CD4-positive, alpha-beta T cell treated with Interleukin-10 for 1 hour (primary cell): ENCODE data around the gene CDHR4.
A peak's percentile ranks its signal among the peaks of the same experiment; 100 is the strongest.
"Not testable (repeated sequence)": the region's sequence is repeated elsewhere in the genome, so short reads cannot be mapped to it uniquely, and the experiment has no call there.

ENCODE experiments used
- DNase-seq: peaks from one replicate; pipeline ENCODE4 v3.0.0-alpha.2; 2020

CDHR4 gene

GRCh38 chr3:49802719-49803464 lies 3.2 kb upstream of the CDHR4 start, which contains the start of gene INKA1:
INKA1 (plus strand) TSS chr3:49803261; CDS start chr3:49803393, 132 bp downstream.
- DNase-seq, result peak; percentile 90

GRCh38 chr3:49801160-49801559 lies 1.5 kb upstream of the CDHR4 start:
- DNase-seq, result no peak

- no peak for DNase-seq
Measured at GRCh38 chr3:49799105-49799504, 568 bp downstream of the CDHR4 start.

GRCh38 chr3:49794926-49795905 lies 4.5 kb downstream of the CDHR4 start:
- no peak for DNase-seq

GRCh38 chr3:49794431-49794830 lies 5.2 kb downstream of the CDHR4 start:
- DNase-seq, result no peak

GRCh38 chr3:49793486-49794085 lies 6.1 kb downstream of the CDHR4 start:
- DNase-seq, result no peak

GRCh38 chr3:49792371-49793150 lies 7.1 kb downstream of the CDHR4 start:
- DNase-seq, result no peak

GRCh38 chr3:49791571-49791970 lies 8.1 kb downstream of the CDHR4 start:
- no peak for DNase-seq

- no peak for DNase-seq
Measured at GRCh38 chr3:49790626-49791411, 8.9 kb downstream of the CDHR4 start.

GRCh38 chr3:49788056-49788455 lies 11.6 kb downstream of the CDHR4 start:
- no peak for DNase-seq

- no peak for DNase-seq
Measured at GRCh38 chr3:49787536-49787935, 12.1 kb downstream of the CDHR4 start.

- DNase-seq, result no peak
Measured at GRCh38 chr3:49787182-49787464, 12.6 kb downstream of the CDHR4 start.

- peak; percentile 100 for DNase-seq
Measured at GRCh38 chr3:49786357-49787181, 13.1 kb downstream of the CDHR4 start, which contains the start of gene IP6K1. IP6K1 (minus strand) TSS chr3:49786542; CDS start chr3:49748040, 38,502 bp downstream.

GRCh38 chr3:49785565-49786356 lies 13.9 kb downstream of the CDHR4 start:
- peak; percentile 31 for DNase-seq

GRCh38 chr3:49782277-49782676 lies 17.4 kb downstream of the CDHR4 start:
- not testable (repeated sequence) for DNase-seq

GRCh38 chr3:49781415-49782199 lies 18.1 kb downstream of the CDHR4 start:
- DNase-seq, result no peak

- DNase-seq, result not testable (repeated sequence)
Measured at GRCh38 chr3:49780975-49781365, 18.7 kb downstream of the CDHR4 start.

- DNase-seq, result no peak
Measured at GRCh38 chr3:49780080-49780974, 19.3 kb downstream of the CDHR4 start.
